NCI-H345 treated with DMSO at 0.1 percent for 48 hours (cell line): ENCODE data around the gene COG5.
"Not testable (repeated sequence)": the region's sequence is repeated elsewhere in the genome, so short reads cannot be mapped to it uniquely, and the experiment has no call there.

Experiments used
- DNase-seq: peaks from one replicate; lab custom pipeline; 2025; ENCODE audit not compliant: unreplicated experiment; lab: John Stamatoyannopoulos, UW

The COG5 gene

DNA sequence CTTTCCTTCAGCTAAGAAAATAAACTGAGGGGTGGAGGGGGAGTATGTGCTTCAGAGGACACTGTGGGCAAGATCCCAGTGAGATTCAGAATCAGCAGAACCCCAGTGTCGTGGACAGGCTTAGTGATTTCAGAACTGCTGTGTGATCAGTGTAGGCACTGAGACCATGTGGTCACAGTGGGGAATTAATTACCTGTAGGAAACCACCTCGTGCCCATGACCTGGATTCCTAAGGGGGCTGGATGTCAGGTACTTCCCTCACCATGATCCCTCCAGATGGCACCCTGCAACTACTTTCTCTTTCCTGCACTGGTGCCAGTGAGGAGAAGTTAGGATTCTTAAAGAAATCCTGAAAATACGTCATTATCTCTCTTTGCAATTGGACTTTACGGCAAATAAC, 330.5 kb downstream of the COG5 start:
- DNase-seq: no peak

DNA sequence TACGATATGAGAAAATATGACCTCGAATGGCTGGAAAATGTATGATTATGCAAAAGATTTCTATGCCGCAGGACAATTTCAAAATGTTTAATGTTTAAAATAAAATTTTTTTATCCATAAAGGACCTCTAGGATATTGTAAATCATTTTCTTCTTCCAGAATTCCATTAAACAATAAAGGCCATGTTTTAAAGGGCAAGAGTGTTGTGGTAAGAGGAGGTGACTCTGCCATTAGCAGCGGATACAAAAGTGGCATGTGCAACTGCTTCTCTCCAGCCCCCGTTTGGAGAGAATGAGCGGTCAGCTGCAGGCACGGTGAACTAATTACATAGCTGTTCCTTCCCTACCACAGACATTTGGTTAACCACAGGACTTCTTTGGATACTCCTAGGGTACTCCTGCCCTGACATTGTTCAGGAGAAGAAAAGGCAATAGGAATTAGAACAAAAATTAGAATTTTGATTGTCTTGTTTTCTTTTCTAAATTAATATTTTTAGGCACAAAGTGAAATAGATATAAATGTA, 331.1 kb downstream of the COG5 start:
- no peak for DNase-seq

DNA sequence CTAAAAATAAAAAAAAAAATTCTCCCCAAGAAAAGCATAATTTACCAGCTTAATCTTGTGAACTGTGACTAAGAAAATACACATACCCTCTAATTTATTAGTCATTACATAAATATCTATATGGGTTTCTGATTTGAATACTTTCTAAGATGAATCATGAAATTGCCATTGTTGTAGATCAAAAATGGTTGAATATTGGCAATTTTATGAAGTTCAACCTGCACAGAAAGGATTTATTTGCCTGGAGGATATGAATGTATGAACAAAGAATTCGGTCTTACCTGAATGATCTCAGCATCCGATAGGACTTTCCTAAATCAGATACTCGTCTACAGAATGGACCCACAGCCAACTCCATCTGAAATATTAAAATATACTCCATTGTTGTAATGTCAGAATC, 333.4 kb downstream of the COG5 start:
- DNase-seq: no peak

DNA sequence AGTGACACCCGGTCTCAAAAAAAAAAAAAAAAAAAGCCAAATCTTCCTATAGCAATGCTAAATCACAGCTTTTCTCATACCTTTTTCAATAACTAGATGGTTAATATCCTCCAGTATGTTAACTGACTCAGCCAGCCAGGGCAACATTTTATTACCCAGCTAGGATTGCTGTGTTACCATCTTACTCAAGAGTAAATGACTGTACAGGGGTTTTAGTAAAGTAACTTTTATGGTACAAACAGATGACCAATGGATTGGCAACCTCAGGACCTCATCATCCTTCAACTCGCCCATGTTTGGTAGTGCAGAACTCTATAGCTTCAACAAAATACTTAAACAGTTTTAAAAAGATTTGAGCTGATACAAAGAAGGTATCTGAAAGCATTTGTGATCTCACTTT, 335.4 kb downstream of the COG5 start:
- DNase-seq: no peak

DNA sequence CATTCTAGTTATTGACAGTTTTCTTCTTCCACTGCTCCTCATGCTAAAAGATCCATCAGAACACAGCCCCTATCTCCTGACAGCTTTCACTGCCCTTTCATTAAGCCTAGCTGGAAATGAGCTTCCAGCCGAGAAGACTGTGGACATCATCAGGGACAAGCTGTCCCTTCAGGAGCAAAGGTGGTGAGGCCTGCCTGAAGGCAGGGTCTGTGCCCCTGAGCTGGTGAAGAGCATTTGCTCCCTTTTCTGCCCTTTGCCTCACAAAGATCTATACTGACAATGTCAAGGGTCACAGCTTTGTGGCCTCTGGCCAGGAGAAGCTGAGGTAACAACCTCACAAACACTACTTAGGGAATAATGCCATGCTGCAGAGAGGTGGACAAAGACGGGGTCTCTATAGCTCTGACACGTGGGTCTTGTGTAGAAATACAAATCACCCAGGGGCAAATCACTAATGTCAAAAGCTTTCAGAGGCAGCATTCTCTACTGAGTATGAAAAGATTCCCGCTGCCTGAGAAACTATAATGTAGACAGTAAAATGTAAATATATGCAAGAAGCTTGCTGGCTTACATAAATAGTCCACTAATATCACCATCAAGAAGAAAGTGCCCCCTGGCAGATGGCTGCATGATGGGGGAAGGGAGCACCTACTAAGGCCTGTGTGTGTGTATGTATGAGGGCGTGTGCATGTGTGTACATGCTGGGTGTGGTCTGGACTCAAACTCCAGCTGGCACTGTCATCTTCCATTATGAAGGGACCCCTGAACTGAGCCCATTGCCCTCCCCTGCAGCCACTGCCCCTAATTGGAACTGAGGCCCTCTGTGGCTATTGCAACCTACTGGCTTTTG, 339.1 kb downstream of the COG5 start:
- DNase-seq: no peak

DNA sequence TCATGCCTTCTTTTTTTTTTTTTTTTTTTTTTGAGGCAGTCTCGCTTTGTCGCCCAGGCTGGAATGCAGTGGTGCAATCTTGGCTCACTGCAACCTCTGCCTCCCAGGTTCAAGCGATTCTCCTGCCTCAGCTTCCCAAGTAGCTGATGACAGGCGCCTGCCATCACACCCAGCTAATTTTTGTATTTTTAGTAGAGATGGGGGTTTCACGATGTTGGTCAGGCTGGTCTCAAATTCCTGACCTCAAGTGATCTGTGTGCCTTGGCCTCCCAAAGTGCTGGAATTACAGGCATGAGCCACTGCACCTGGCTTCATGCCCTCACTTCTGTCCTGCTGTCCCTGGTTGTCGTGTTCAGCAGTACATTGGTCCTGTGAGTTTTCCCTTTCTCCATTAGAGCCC, 342.9 kb downstream of the COG5 start:
- DNase-seq: not testable (repeated sequence)

DNA sequence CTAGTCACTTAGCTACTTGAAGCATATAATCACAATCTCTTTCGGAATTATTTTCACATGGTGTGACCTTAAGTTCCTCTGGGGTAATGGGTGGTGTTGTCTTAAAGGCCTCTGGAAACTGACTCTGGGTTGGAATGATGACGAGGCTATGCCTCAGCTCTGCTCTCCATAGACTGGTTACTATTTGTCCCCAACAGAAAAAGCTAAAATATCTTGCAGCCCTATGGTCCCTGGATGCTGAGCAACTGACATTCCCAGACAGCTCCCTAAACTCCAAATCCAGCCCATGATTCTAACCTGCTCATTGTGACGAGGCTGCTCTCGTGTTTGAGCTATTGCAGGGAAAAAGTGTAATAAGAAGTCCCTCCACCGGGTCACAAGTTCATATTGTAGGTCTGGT, 343.4 kb downstream of the COG5 start:
- DNase-seq: no peak

DNA sequence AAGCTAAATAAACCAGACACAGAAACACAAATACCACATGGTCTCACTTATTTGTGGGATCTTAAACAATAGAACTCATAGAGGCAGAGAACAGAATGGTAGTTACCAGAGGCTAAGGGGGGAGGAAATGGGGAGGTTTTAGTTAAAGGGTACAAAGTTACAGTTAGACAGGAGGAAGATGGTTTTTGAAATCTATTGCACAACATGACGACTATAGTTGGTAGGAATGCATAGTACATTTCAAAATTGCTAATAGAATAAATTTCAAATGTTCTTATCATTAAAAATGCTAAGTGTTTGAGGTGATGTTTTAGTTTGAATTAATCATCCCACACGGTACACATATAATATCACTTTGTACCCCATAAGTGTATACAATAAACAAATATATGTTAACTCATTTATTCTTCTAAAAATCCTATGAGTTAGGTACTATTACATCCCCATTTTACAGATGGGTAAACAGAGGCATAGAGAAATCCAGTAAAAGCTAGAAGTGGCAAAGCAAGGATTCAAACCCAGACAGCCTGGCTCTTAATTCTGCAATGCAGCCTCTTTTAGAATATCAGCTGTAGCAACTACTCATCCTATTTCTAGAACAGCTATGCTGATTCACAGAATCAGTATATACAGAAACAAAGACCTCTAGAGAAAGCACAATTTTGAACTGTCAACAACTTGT, 344.0 kb downstream of the COG5 start:
- DNase-seq: no peak

DNA sequence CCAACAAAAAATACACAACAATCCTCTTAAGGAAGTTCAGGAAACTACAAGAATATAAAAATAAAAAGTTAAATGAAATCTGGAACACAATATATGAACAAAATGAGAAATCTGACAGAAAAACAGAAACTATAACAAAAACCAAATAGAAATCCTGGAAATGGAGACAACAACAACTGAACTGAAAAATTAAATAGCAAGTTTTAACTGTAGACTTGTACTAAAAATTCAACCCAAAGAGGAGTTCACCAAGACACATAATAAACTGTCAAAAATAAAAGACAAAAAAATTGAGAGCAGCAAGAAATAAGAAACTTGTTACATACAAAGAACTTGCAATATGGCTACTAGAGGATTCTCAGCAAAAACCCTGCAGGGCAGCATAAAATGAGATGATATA, 349.8 kb downstream of the COG5 start:
- DNase-seq: no peak

DNA sequence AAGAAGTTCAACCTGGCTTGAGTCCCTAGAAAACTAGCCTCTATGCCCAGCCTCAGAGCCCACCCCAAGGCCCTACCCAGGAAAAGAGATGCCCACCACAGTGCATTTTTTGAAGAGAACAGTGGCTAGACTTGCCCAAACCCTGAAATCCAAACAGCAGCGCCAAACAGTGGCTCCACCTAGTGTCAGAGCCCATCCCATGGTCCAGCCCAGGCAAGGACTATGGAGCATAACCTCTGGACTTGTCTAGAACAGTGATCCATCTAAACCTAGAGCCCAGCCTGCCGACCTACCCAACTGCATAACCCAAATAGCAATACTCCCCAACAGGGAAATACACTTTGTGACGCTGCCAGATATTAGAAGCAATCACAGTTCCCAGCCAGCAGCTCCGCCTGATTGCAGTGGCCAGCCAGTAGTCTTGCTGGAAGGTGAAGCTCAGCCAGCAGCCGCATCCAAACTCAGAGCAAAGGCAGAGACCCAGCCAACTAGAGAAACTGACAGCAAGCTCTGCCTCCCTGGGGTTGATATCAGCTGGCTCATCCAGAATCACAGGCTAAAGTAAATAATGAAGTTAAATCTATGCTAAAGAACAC, 350.4 kb downstream of the COG5 start:
- DNase-seq: no peak

DNA sequence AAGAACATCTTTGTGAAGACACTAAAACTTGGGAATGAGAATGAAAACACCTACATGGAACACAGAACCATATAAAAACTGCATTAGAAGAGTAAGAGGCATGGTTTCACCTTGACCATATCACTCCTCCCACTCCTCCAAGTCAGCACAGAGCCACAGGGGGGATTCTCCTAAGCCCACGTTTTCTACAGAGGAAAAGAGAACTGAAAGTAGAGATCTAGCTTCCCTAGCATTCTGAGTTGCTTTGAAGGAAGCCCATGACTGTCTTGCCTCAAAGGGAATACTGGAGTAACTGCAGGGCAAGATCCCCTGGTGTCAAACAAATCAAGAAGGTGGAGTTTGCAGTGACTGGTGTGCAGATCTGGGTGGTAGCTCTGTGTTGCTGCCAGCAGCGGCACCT, 351.0 kb downstream of the COG5 start:
- DNase-seq: no peak

DNA sequence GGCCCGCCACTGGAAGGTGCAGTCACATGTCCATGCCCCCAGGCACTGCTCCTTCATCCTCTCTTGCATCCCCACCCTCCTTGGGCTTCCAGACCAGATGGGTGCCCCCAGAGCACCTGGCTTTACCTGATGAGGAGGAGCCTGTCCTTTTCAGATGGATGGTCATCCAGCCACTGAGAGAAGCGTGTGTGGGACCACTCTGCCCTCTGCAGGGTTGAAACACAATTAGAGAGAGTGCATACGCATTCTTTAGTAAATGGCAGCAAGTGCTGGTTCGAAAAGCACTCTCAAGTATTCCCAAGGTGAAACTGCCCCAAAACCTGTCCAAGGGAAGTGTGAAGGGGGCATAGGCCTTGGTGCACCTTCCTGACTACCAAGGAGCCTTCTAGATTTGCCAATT, 353.3 kb downstream of the COG5 start:
- no peak for DNase-seq

DNA sequence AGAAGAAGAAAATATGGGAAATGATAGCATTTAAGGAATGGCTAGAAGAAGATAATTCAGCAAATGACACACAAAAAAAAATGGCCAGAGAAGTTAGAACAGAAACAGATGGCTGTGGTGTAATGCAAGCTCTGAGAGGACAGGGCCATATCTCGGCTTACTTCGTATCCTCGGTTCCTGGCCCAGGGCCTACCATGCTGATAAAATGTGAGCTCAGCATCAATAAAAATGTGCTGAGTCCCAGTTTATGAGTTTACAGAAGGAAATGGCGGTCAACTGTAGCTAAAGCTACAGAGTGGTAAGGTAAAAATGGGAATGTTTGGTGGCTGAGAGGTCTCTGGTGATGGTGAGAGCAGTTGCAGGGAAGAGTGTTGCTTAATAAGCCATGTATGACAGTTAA, 354.2 kb downstream of the COG5 start:
- no peak for DNase-seq

DNA sequence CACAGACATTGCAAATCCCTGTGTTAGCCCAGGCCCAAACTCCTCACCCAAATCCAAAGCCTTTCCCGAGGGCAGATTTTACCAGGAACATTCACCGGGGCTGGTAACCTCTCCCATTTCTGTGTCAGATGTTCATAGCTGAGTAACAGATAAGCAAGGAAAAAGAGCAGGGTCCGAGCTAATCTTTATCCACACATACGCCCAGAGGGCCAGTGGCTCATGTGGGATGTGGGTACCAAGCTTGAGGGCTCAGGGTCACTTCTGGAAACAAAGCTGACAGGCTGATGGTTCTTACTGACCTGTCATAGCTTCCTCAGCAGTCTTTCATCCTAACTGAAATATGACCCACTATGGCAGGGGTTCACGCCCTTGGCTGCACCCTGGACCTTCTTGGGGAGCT, 355.2 kb downstream of the COG5 start:
- DNase-seq: no peak

DNA sequence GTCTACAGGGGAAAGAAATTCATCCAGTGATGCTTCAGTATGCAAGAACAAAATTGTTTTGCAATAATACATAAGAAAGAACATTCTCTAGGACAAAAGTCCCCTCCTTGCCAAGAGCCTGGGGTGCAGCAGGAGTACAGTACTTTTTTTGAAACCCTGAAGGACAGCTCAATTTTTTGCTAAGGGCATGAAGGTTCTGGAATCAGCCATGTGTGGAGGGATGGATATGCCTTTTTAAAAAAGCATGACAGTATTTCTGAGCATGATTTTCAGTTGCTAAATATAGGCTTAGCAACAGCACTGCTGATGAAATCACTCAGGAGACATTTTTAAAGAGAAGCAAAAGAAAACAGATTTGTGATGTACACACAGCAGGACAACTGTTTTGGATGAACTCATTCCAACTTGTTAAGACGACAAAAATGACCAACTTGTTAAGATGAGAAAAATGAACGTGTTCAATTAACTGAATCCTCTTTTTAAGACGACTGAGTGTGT, 355.6 kb downstream of the COG5 start:
- DNase-seq: no peak

DNA sequence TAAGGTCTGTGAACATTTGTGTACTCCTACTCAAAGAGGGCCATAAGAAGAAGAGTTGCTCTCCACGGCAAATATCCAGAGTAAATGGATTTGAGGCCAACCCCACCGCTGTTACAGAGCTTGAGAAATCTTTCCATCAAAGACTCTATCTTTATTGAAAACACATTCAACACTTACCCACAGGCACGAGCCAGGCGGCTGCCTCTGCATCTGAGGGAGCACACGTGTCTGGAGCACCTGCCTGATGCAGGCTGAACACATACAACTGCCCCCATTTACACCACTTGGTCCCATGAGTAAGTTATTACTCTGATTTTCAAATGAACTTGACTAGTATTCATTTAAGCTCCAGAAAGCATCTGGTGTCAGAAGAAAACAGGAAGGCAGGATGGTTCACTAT, 356.3 kb downstream of the COG5 start:
- DNase-seq: no peak

DNA sequence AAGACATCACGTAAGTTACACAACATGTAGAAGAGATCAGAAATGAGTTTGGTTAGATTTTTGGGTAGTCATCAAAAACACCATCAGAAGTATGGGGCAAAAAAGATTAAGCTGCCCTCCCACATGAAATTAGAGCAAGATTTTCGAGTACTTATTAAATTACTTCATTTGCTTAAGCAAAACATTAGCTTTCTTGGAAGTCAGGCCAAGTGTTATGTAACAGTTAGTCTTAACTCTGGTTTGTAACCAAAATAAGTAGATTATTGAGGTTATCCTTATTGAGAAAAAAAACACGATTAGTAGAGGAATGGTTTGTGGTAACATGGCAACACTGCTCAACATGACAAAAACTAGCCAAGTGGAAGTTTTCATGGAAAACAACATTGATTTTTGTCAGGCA, 357.0 kb downstream of the COG5 start:
- no peak for DNase-seq

DNA sequence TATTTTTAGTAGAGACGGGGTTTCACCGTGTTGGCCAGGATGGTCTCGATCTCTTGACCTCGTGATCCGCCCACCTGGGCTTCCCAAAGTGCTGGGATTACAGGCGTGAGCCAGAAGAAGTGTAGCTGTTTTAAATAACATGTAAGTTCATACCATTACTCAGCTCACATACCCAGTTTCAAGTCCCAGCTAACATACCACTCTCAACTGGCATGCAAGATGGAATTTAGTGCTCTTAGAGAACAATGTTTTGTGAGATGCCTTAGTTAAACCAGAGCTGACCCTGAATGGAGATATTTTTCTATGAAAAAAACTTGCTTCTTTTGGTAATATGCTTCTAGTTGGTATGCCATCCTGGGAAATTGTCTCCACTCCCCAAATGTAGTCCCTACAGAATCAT, 357.6 kb downstream of the COG5 start:
- no peak for DNase-seq

DNA sequence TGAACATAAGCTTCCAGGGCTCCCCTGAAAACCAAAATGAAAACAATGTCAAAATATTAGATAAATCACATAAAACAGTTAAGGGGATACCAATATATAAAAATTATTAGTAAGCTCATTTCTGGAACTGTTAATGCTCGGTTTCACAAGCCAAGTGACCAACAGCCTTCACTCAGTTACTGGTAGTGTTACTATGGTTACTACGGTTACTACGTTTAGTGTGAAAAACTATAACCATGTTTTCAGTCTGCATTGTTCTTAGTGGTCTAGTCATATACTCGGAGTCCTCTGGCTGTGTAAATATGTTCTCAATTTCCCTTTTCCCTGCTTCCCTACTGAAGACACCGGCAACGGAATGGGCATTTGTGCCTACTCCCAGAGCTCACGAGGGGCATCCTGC, 360.1 kb downstream of the COG5 start:
- DNase-seq: no peak

DNA sequence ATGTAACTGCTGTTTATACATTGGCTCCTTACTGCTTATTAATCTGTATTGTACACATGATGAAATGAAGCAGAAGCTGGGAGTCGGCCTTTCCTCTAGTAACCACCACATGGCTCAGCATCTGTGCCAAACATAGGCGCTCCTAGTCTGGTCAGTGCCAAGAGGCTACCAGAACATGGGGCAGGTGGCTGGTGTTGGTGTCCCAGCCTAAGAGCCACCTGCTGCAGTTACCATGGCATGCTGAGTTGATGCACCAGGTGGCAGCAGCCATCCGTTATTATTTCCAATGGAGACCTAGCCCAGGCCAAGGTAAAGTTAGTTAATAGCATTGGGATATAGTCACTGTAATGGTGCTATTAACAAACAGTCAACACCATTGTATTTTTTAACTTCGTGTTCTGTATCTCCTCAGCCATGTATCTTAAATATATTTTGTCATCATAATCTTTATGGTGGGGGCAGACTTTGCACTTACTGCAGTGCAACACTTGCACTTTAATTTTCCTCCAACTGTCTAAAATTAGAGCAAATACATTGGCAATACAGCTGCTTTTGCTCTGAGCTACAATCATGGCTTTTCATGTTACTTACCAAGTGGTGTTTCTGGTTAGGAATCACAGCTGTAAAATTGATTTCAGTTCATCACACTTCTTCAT, 361.8 kb downstream of the COG5 start:
- DNase-seq: peak; percentile 7

DNA sequence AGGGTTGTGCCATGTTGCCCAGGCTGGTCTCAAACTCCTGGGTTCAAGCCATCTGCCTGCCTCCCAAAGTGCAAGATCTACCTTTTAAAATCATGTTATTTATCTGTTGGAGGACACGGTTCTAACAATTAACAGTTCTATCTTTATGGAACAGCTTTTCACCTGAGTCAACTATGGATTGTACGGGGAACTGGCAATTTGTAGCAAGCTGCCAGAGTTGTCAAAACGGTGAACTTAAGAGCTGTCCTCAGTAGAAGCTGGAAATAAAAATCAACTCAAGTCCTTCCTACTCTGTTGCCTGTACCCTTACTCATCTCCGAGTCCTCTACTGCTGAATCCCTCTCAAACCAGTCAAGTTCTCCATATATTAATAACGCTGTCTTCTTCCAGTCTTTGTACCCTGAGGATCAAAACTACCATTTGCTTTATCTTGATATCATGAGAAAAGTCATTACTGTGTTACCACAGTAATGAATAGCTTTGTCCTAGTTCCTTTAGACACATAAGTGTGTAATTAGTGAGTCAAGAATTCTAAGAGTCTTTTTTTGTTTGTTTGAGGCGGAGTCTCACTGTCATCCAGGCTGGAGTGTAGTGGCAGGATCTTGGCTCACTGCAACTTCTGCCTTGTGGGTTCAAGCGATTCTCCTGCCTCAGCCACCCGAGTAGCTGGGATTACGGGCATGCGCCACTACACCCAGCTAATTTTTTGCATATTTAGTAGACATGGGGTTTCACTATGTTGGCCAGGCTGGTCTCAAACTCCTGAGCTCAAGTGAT, 366.7 kb downstream of the COG5 start:
- no peak for DNase-seq
